Effector memory CD8-positive, alpha-beta T cell (primary cell): ENCODE data around the gene MRPS5.

Source experiments
- ATAC-seq: fragments of 150-1000 bp; cut with Tn5 transposase; replicated peaks from 2 replicates; pipeline ENCODE4 v1.10.0; 2021; ENCODE audit warnings: mild to moderate bottlenecking, moderate library complexity
- DNase-seq, 3 experiments: peaks; one replicate each; pipeline ENCODE4 v3.0.0; 2021
- H3K27ac Mint-ChIP-seq, 2 donors: one replicate each; pipeline ENCODE4 v1.8.0; 2022; ENCODE audit warnings: mild to moderate bottlenecking in 2 of 2, mixed read lengths in 2 of 2, moderate library complexity in 2 of 2
- H3K27me3 Mint-ChIP-seq, 2 donors: one replicate each; pipeline ENCODE4 v1.8.0; 2022; ENCODE audit warnings: mixed read lengths in 2 of 2
- H3K36me3 Mint-ChIP-seq: one replicate; pipeline ENCODE4 v1.8.0; 2022; ENCODE audit warnings: mild to moderate bottlenecking, moderate library complexity, mixed read lengths; ENCODE audit not compliant: insufficient read depth
- H3K4me1 Mint-ChIP-seq, 2 donors: one replicate each; pipeline ENCODE4 v1.8.0; 2022; ENCODE audit warnings: low read depth in 2 of 2, mixed read lengths in 2 of 2
- H3K4me3 Mint-ChIP-seq, 2 donors: one replicate each; pipeline ENCODE4 v1.8.0; 2022; ENCODE audit warnings: mild to moderate bottlenecking in 2 of 2, mixed read lengths in 2 of 2, moderate library complexity in 2 of 2
- H3K9me3 Mint-ChIP-seq, 2 donors: one replicate each; pipeline ENCODE4 v1.8.0; 2022; ENCODE audit warnings: mixed read lengths in 2 of 2
- total RNA-seq, 9 experiments: gene quantifications; one replicate each; lab custom pipeline; 2026; lab: John Stamatoyannopoulos, UW

The MRPS5 gene
- 7.6 to 31.7 (median 10.1) reads per million in 9 experiments for total RNA-seq

DNA sequence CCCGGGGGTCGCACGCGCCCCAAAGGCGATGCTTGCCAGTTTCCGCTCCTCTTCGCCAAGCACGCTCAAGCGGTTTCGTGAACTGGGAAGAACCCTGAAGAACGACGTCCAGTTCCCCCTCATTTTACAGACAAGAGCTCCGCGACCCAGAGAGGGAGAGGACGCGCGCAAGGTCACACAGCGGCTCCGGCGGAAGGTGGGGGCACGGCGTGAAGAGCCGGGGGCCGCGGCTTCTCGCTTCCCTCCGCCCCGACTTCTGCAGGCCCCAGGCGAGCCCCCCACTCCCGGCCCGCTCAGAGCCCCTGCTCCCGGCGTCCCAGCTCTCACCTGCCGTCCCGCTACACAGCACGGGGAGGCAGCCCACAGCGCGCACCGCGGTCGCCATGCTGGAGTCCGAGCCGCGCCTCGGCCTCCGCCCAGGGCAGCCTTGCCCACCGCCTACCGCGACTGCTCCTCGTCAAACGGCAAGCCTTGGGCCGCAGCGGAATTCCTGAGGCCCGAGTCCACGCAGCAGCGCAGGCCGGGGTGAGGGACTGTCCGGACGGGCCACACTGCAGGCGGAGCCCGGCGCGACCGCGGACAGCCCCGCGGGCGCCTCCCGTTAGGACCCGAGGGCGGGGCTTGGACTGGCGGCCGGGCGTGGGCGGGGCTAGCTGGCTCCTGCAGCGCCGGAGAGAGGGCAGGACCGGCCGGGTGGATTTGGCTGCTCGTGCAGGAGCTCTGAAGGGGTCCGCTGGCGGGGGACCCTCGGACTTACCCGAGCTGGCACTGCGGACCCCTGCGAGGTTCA, at the start of gene MRPS5:
Gene MRPS5 (minus strand): TSS at position 402 of the 790 bp plus-strand sequence. CDS start 17 bp downstream, at position 385.
- peaks cover 36 to 43% of the 10 kb centered on the region in 2 donors for H3K4me1 Mint-ChIP-seq

DNA sequence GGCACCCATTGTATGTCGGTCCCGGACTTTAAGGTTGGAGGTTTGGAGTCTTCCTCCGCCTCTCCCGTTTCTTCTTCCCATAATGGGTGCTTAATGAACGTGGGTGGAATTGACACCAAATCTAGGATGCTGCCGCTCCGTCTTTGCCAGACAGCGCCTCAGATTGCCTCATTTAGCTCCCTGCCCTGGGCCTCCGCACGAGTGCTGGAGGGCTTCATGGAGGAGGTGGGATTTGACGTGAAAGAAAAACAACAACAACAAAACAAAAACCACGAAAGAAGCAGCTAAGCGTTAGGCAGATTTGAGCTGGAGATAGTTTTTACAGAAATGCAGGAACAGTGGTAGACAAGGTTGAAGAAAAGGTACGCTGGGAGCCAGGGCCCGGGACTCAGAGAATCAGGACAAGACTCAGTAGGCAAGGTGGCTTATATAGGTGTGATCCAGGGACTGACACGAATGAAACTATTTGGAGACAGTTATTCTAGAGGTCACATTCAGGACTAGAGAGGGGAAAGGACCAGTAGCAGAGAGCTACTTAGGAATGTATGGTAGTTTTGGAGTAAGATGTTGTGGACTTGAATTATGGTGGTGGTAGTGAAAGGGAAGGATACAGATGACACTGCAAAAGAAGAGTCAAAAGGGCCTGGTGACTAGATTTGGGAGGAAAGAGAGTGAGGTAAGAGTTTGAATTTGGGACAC, 44.6 kb upstream of the MRPS5 start:
- no peaks in the 10 kb centered on the region for H3K9me3 Mint-ChIP-seq
- peak overlapping the region; percentile 96 to 100 for H3K4me3 Mint-ChIP-seq
- H3K27me3 Mint-ChIP-seq, result no peaks in the 10 kb centered on the region
- DNase-seq (no peak), ATAC-seq (peak; percentile 6)
- H3K4me1 Mint-ChIP-seq, result peaks cover 23 to 27% of the 10 kb centered on the region in 2 donors
- peak overlapping the region; percentile 97 to 99 for H3K27ac Mint-ChIP-seq
- peaks cover 16% of the 10 kb centered on the region for H3K36me3 Mint-ChIP-seq

More for the DNA sequence above, at the start of gene MRPS5:
- H3K27me3 Mint-ChIP-seq, result no peaks in the 10 kb centered on the region
- H3K36me3 Mint-ChIP-seq, result peaks cover 13% of the 10 kb centered on the region
- no peaks in the 10 kb centered on the region for H3K9me3 Mint-ChIP-seq
- DNase-seq (peak; percentile 86 to 89 (median 87)), ATAC-seq (peak; percentile 88)
- H3K27ac Mint-ChIP-seq, result peak within 1 kb of the TSS; percentile 95 to 97
- H3K4me3 Mint-ChIP-seq, result peak within 1 kb of the TSS; percentile 95

DNA sequence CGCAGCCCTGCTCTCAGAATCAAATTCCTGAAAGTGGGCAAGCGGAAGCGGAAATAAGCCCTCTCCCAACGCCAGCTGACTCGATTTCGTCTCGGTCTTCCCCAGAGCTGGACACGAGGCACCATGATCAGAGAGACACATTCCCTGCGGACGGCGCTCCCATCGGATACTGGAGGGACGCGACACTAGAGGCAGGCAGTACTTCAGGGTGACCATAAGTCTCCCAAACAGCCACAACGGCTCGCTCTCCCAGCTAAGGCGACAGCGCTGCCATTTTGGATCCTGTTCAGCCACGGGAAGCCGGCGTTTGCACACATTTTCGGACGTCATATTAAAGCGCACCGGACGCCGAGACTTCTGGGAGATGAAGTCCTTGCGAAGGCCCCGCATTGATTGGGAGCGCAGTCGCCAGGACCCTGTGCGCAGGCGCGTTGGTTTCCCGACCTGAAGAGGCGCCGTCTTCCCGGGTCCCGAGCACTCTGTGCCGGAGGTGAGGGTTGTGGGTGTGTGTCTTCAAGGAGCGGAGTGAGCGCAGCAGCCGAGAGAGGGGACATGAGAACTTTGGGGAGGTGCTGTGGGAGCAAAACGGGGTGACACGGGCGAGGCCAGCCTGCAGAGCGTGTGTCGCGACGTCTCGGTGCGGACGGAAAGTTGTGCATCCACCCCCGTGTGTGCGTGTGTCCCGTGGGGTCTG, 43.9 kb upstream of the MRPS5 start, which contains the start of gene ZNF2:
Gene ZNF2 (plus strand): TSS at position 439 of the 694 bp plus-strand sequence. CDS start 10,418 bp downstream, outside the sequence.
- Mint-ChIP-seq H3K27me3 (no peaks in the 10 kb centered on the region), H3K9me3 (no peaks in the 10 kb centered on the region), H3K27ac (peak within 1 kb of the TSS; percentile 97 to 99), H3K4me3 (peak within 1 kb of the TSS; percentile 96 to 100), H3K4me1 (peaks cover 23 to 27% of the 10 kb centered on the region in 2 donors), H3K36me3 (peaks cover 16% of the 10 kb centered on the region)
- ATAC-seq (peak; percentile 93), DNase-seq (peak; percentile 95 to 97 (median 96))

DNA sequence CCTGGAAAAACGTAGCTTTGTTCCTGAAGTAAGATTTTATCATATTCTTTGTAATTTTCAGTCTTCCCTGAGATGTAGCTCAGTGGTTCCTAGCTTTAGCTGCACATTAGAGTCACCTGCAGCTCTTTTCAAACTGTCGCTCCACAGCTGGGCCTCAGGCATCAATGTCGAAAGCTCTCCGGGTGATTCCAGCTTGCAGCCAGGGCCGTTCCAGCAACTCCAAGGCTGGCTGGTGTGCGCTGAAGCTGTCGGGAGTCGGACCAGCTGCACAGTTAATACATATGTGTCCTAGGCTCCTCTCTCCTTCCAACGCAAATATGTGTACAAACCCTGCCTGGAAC, 43.4 kb upstream of the MRPS5 start:
- no peaks in the 10 kb centered on the region for H3K27me3 Mint-ChIP-seq
- H3K9me3 Mint-ChIP-seq, result no peaks in the 10 kb centered on the region
- H3K27ac Mint-ChIP-seq, result peak overlapping the region; percentile 97 to 99
- H3K4me3 Mint-ChIP-seq, result peak overlapping the region; percentile 96 to 100
- H3K4me1 Mint-ChIP-seq, result peaks cover 26 to 31% of the 10 kb centered on the region in 2 donors
- peaks cover 16% of the 10 kb centered on the region for H3K36me3 Mint-ChIP-seq
- DNase-seq, result no peak
- peak; percentile 3 for ATAC-seq

DNA sequence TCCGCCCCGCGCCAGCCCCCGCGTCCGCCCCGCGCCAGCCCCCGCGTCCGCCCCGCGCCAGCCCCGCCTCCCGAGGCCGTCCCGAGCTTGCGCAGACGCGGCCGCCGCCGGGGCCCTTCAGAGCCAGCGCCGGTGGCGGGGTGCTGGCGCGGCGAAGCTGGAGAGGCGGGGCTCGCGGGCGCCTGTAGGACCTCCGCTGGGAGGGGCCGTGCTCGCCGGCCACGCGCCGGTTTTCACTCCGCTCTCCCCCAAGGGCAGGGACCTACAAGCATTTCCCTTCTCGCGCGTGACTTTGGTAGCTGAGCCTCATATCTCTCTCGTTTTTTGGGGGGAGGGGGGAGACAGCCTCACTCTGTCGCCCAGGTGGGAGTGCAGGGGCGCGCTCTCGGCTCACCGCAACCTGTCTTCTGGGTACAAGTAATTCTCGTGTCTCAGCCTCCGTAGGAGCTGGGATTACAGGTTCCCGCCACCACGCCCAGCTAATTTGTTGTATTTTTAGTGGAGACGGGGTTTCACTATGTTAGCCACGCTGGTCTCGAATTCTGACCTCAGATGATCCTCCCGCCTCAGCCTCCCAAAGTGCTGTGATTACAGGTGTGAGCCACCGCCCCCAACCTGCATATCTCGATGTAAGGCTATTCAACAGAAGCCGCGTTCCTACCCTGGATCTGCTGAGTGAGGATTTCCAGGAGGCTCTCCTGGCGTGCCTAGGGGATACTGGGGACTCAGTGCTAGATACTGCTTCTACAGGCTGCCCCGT, 38.3 kb upstream of the MRPS5 start, which contains the start of gene ZNF514:
Gene ZNF514 (minus strand): TSS at position 159 of the 760 bp plus-strand sequence. CDS start 6,595 bp downstream, outside the sequence.
- peak within 1 kb of the TSS; percentile 89 to 92 for H3K4me3 Mint-ChIP-seq
- H3K27ac Mint-ChIP-seq, result peak within 1 kb of the TSS; percentile 72 to 94

DNA sequence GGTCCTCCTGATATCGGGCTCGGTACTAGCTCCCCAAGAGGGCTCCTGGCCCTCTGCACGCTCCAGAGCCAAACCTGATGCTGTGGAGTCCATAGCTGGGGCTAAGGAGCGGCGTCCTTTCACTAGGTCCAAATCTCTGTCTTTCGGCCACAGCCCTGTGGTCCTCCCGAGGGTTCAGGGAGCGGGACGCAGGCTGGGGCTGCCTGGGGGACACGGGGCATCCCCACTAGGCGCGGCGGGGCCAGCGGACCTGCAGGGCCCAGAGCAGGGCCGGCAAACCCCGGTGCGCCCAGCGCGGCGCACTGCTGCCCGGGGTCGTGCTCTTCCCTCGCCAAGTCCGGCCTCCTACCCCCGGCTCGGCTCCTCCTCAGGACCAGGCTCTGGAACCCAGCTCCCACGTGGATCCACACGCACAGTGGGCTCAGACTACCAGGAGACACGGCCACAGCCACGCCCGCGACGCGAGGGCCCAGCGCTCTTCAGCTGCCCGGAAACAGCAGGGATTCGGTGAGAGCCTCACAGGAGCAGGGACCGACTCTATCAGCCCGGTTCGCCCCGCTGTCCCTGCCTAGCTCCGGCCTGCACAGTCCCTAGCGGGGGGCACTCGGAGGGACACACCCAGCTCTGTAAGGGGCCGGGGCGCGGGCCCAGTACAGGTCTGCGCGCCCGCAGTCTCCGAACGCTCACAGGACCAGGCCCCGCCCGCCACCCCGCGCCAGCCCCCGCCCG, 37.4 kb upstream of the MRPS5 start:
- Mint-ChIP-seq H3K27me3 (no peaks in the 10 kb centered on the region), H3K4me3 (peak overlapping the region; percentile 89 to 92), H3K27ac (peak overlapping the region in 1 of 2 donors; percentile 69), H3K4me1 (peaks cover 14 to 18% of the 10 kb centered on the region in 2 donors), H3K9me3 (no peaks in the 10 kb centered on the region), H3K36me3 (peaks cover 3% of the 10 kb centered on the region)
- ATAC-seq, result peak; percentile 67
- peak in 1 of 3 experiments; percentile 32 for DNase-seq

More for the DNA sequence above, 38.3 kb upstream of the MRPS5 start, which contains the start of gene ZNF514:
- Mint-ChIP-seq H3K4me1 (peaks cover 14 to 26% of the 10 kb centered on the region in 2 donors), H3K36me3 (peaks cover 3% of the 10 kb centered on the region), H3K9me3 (no peaks in the 10 kb centered on the region), H3K27me3 (no peaks in the 10 kb centered on the region)
- peak; percentile 88 for ATAC-seq
- peak; percentile 65 to 81 (median 75) for DNase-seq

DNA sequence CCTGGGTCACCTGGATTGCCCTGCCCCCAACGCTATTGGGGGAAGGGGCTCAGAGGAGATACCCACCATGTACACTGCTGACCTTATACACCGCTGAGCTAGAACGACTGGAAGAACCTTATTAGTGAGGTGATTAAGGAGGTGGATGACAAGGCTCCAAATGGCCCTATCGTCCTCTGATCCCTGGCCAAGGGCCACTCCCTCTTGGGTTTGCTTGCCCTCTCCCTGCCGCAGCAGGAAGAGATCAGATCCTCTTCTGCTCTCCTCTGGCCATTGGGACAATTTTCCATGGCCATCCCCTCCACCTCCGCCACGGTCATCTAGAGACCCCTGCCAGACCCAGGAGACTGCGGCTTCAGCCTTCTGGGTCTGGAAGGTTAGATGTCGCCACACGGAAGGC, 36.8 kb upstream of the MRPS5 start:
- H3K9me3 Mint-ChIP-seq, result no peaks in the 10 kb centered on the region
- no peak for DNase-seq
- no peaks in the 10 kb centered on the region for H3K27me3 Mint-ChIP-seq
- peak overlapping the region; percentile 89 to 92 for H3K4me3 Mint-ChIP-seq
- H3K4me1 Mint-ChIP-seq, result peaks cover 14 to 18% of the 10 kb centered on the region in 2 donors
- no peak for ATAC-seq
- H3K27ac Mint-ChIP-seq, result peak overlapping the region in 1 of 2 donors; percentile 33
- peaks cover 6% of the 10 kb centered on the region for H3K36me3 Mint-ChIP-seq

DNA sequence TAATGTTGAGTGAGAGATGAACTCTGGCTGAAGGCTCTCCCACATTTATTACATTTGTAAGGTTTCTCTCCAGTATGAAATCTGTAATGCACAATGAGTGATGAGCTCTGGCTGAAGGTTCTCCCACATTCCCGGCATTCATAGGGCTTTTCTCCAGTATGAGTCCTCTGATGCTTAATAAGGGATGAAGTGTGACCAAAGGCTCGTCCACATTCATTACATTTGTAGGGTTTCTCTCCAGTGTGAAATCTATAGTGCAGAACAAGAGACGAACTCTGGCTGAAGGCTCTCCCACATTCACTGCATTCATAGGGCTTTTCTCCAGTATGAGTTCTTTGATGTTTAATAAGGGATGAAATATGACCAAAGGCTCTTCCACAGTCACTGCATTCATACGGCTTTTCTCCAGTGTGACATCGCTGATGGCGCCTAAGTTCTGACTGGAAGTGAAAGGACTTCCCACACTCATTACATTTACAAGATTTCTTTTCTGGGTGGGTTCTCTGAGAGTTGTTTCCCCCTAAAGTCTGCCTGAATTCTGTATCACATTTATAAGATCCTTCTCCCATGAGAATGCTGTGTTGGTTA, 27.9 kb upstream of the MRPS5 start:
- Mint-ChIP-seq H3K27me3 (no peaks in the 10 kb centered on the region), H3K27ac (no peak overlapping the region), H3K9me3 (peaks cover 30 to 50% of the 10 kb centered on the region in 2 donors), H3K4me1 (no peaks in the 10 kb centered on the region), H3K4me3 (no peak overlapping the region), H3K36me3 (peaks cover 14% of the 10 kb centered on the region)
- ATAC-seq (no peak), DNase-seq (no peak)

DNA sequence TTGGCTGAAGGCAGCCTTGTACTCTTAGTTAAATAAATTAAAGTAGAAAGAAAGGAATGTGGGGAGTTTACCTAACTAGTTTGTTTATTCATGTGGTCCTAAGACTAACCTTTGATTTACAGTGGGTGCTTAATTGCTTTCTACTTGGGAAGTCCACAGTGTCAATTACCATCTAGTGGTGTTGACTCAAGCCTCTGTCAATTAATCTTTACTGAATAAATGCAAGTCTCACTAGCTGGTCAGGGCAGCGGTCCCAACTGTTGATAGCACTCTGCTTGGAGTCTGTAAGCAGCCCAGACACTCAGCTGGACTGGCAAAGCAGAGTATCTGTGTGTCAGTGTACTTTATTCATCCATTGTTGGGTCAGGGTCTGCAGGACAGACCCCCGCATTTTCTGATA, 22.2 kb upstream of the MRPS5 start:
- no peaks in the 10 kb centered on the region for H3K27me3 Mint-ChIP-seq
- DNase-seq, result no peak
- H3K4me3 Mint-ChIP-seq, result no peak overlapping the region
- no peak for ATAC-seq
- H3K36me3 Mint-ChIP-seq, result peaks cover 2% of the 10 kb centered on the region
- no peak overlapping the region for H3K27ac Mint-ChIP-seq
- peaks cover 17 to 30% of the 10 kb centered on the region in 2 donors for H3K9me3 Mint-ChIP-seq
- no peaks in the 10 kb centered on the region for H3K4me1 Mint-ChIP-seq

DNA sequence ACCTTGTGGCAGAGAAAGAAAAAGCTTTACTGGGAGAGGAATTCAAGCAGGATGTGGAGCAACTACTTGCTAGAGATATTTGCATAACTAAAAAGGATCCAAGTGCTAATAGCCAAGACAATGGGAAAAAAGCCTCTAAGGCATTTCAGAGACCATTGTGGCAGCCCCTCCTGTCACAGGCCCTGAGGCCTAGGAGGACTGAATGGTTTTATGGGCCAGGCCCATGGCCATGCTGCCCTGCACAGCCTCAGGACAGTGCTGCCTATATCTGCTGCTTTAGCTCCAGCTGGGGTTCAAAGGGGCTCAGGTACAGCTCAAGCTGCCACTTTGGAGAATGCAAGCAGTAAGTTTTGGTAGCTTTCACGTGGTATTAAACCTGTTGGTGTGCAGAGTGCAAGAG, 17.1 kb upstream of the MRPS5 start:
- ATAC-seq (no peak), DNase-seq (no peak)
- H3K9me3 Mint-ChIP-seq, result peaks cover 10 to 22% of the 10 kb centered on the region in 2 donors
- no peaks in the 10 kb centered on the region for H3K36me3 Mint-ChIP-seq
- no peaks in the 10 kb centered on the region for H3K4me1 Mint-ChIP-seq
- H3K27ac Mint-ChIP-seq, result no peak overlapping the region
- no peak overlapping the region for H3K4me3 Mint-ChIP-seq
- H3K27me3 Mint-ChIP-seq, result no peaks in the 10 kb centered on the region

DNA sequence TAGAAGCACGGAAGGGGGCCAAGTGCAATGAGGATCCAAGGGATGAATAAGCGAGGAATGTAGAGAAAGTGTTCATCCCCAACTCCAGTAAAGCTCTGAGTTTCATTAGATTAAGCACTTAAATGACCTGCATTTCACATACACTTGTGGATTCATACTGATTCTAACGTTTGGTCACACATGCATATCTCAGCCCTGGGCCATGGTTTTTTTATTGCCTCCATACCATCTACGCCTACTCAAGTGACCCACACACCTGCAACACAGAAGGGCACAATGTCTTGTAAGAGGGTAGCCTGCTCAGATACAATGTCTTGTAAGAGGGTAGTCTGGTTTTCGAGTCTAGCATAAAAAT, 566 bp upstream of the MRPS5 start:
- H3K36me3 Mint-ChIP-seq, result peaks cover 8% of the 10 kb centered on the region
- peak overlapping the region; percentile 95 to 97 for H3K27ac Mint-ChIP-seq
- ATAC-seq (no peak), DNase-seq (no peak)
- H3K4me1 Mint-ChIP-seq, result peaks cover 36 to 43% of the 10 kb centered on the region in 2 donors
- H3K27me3 Mint-ChIP-seq, result no peaks in the 10 kb centered on the region
- H3K4me3 Mint-ChIP-seq, result peak overlapping the region; percentile 95
- H3K9me3 Mint-ChIP-seq, result no peaks in the 10 kb centered on the region

DNA sequence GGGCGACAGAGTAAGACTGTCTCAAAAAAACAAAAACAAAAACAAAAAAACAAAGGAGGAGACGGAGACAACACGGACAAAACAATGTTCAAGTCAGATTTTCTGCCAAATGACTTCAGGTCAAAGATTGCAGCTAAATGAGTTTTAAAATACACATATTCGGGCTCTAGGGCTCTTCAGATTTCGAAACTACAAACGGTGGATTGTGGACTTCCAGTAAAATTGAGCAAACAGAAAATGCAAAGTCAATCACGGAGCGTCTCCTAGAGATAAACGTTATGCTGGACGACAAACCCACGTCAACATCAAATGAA, 558 bp downstream of the MRPS5 start:
- H3K4me1 Mint-ChIP-seq, result peaks cover 36 to 43% of the 10 kb centered on the region in 2 donors
- H3K27ac Mint-ChIP-seq, result peak overlapping the region; percentile 95 to 97
- peak overlapping the region; percentile 95 for H3K4me3 Mint-ChIP-seq
- peaks cover 18% of the 10 kb centered on the region for H3K36me3 Mint-ChIP-seq
- ATAC-seq (no peak), DNase-seq (no peak)
- H3K27me3 Mint-ChIP-seq, result no peaks in the 10 kb centered on the region
- H3K9me3 Mint-ChIP-seq, result no peaks in the 10 kb centered on the region
